GM21360 (cell line): ENCODE data around the gene CLDN6.

Experiments used
- ATAC-seq: cut with Tn5 transposase; IDR thresholded peaks from one replicate; pipeline ENCODE4 v1.9.1; 2021; ENCODE audit warnings: mild to moderate bottlenecking, moderate library complexity; ENCODE audit not compliant: unreplicated experiment

Gene CLDN6

DNA sequence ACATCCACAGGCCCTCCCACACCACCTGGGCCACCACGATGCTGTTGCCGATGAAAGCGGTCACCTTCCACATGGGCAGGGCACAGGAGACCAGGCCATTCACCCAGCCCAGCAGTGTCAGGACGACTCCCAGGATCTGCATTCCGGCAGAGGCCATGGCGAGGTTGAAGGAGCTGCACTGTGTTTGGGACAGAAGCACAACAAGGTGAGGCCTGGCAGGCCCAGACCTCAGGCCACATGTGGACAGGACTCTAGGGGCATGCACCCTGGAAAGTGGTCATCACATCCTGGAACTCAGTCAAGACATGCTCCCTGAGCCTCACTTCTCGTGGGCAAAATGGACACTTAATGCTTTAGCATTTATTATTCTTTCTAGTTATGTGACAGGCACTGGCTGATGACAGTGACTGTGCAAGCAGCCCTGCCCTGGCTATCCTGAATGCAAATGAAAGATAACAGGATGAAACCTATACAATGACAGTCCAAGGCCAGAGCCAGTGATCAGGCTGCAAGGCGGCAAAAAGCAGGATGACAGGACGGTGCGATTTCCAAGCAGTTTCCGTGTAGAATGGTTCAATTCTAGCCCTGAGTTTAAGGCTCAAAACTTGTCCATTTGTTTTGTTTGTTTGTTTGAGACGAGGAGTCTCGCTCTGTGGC is 2.0 kb downstream of the CLDN6 start:
- no peak for ATAC-seq

DNA sequence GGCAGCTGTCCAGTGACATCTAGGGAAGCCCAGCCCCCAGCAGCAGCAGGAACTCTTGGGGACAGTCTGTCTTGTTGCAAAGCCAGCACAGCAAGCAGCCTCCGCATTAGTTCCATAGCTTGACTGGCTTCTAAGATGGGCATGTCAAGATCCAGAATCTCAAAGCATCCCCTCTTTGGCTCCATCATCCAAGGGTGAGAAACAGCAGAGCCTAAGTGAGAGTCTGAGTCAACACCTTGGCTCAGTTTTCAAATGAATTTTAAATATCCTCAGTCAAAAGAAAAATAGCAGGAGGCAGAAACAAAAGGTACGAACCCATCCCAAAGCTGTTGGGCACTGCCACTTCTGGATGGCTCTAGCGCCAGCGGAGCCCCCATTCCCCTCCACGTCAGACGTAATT is 3.0 kb downstream of the CLDN6 start:
- no peak for ATAC-seq

DNA sequence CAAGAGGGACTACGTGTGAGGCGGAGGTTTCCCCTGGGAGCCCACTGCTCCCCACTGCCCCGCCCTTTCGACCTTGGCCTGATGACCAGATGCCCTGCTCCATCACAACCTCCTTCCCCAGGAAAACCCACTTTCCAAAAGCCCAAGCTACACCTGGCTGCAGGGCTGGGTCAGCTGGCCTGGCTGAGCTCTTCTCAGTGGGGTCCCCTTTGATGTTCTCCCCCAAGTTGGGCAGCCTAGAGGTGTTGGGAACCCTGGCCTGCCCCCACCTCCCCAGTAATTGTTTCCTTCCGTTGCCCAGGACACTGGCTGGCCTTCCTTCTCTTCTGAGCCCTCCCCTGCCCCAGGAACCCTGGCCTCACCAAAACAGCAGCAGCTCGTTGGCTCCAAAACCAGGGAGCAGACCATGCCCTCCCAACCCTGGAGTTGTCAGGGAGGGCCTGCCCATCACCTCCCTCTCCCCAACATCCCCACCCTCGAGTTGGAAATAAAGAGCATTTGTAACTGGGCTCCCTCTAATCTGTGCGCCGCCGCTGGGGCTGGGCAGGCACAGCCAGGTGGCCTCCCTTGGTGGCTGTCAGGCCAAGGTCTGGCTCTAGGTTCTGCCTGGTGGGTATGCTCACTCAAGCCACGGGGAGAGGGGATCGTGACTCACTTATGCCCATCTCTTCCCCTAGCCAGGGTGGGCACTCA is 3.8 kb downstream of the CLDN6 start:
- no peak for ATAC-seq

DNA sequence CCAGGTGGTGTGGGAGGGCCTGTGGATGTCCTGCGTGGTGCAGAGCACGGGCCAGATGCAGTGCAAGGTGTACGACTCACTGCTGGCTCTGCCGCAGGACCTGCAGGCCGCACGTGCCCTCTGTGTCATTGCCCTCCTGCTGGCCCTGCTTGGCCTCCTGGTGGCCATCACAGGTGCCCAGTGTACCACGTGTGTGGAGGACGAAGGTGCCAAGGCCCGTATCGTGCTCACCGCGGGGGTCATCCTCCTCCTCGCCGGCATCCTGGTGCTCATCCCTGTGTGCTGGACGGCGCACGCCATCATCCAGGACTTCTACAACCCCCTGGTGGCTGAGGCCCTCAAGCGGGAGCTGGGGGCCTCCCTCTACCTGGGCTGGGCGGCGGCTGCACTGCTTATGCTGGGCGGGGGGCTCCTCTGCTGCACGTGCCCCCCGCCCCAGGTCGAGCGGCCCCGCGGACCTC is 4.5 kb downstream of the CLDN6 start:
- no peak for ATAC-seq

DNA sequence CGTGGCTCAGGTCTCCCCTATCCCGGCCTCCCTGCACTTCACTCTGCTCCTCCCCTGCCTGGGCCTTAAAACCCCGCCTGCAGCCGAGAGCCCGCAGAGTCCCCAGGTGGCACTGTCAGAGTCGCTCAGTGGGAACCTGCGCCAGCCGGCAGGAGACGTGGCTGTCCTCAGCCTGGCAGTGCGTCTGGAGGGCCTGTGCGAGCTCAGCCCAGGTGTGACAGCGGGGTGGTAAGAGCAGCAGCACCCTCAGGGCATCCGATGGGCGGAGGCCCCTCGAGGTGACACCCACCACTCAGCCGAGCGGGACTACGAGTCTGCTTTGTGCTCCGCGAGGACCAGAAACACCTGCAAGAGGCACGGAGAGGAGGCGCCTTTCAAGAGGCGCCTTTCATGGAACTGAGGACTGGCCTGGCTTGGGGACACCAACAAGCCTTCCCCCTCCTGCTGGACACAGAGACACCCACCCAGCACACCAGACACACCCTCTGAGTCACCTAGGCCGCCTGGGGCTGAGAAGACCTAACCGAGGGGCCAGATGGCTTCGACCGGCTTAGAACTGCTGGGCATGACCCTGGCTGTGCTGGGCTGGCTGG is 5.1 kb downstream of the CLDN6 start, which contains the start of gene CLDN9:
Gene CLDN9 (plus strand): TSS at position 96 of the 593 bp plus-strand sequence. CDS start 440 bp downstream, at position 536.
- no peak for ATAC-seq

DNA sequence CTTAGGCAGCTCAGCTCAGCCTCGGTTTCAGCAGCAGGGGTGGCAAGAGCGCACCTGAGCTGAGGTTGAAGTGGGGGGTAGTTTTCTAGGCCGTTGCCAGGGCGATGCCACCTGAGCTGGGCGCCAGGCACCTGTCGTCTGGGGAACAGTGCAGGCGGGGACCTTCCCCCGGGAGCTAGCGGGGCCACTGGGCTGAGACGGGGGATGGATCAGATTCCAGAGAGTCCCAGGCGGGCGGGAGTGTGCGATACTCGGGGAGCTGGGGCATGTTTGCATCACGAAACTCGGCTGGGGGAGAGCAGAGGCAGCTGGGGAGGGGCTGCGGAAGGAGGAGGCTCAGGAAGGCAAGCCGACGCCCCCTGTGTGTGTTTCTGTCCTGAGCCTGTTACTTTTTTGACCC is 5.7 kb downstream of the CLDN6 start:
- no peak for ATAC-seq

DNA sequence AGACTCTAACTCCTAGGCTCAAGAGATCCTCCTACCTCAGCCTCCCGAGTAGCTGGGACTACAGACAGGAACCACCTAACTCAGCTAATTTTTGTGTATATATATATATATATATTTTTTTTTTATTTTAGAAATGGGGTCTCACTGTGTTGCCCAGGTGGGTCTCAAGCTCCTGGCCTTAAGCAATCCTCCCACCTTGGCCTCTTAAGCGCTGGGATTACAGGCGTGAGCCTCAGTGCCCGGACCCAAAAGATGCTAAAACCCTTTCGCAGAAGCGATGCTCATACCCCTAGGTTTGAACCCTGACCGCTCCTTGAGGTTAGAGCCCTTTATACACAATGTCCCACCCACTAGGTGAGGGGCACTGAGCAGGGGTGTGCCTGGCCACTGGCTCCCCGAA is 7.5 kb downstream of the CLDN6 start:
- no peak for ATAC-seq

DNA sequence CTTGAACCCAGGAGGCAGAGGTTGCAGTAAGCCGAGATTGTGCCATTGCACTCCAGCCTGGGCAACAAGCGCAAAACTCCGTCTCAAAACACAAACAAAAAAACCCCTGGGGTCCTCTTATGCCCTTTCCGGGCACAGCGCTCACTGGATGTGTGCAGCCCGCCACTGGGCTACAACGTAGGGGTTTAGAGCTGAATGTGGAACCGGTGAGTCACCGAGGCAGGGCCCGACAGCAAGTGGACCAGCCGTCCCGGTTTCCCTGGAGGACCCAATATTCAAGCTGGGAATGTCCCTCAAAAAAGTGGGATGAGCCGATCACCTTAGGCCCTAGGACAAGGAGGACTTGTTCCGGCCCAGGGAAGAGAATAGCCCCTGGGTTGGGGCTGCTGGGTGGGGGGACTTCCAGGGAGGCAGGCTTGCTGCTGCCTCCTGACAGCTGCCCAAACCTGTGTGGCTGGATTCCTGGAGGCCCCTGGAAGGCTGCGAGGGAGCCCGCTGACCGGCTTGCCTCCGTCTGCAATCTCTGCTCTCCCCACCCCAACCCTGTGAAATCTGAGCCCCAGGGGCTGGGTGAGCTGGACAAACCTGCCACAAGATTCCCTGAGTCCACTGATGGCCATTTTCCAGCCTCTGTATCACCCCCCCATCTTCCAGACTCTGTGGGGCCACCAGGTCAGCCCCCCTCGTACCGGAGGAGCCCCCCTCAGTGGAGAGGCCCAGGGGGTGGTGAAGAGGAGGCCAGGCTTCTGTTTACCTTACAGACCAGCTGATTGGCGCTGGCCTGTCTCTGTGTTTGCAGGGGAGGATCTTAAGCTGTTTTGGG is 8.2 kb downstream of the CLDN6 start:
- ATAC-seq = no peak

DNA sequence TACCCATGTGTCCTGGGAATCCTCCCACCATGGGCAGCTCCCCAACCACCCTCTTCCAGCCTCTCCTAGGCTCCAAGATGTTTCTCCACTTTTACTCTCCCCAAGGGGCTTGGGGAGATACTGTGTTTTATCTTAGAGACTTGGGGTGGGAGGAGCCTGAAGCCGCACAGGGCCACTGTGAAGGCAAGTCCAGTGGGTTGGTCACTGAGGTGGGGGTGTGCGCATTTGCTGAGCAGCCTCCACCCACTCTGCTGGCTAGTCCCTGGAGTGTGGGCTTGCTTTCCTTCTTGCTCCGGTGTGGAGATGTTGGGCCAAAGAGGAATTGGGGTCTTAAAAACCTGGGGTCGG is 9.3 kb downstream of the CLDN6 start:
- ATAC-seq = no peak

DNA sequence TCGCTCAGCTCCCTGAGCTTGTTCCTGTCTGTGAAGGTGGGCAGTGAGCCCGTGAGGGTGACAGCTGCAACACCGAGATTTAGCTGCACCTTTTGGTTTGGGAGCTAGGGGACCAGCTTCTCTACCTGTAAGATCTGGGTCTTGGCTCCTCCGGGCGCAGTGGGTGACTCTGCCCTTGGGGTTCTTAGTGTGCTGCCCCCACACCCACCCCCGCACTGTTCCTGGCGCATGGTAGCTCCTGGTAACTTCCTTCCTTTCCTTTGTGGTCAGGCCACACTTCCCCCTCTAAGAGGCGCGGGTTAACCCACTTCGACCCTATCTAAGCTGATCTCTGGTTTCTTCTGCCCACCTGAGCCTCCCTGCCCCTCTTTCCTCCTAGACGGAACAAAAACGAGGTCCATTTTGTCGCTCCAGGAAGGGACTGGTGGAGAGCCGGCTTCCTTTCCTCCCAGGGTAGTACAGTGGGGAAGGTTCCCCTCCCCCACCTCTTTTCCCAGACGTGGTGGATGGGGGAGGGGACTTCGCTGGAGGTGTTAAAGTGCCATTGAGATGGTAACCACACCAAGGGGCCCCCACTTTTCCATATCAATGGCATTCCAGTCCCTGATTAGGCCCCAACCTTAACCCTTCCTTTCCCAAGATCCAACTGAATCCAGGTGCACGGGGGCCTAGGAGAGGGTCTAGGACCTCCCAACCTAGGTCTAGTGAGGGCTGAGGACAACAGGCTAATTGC is 9.9 kb downstream of the CLDN6 start:
- ATAC-seq = no peak

DNA sequence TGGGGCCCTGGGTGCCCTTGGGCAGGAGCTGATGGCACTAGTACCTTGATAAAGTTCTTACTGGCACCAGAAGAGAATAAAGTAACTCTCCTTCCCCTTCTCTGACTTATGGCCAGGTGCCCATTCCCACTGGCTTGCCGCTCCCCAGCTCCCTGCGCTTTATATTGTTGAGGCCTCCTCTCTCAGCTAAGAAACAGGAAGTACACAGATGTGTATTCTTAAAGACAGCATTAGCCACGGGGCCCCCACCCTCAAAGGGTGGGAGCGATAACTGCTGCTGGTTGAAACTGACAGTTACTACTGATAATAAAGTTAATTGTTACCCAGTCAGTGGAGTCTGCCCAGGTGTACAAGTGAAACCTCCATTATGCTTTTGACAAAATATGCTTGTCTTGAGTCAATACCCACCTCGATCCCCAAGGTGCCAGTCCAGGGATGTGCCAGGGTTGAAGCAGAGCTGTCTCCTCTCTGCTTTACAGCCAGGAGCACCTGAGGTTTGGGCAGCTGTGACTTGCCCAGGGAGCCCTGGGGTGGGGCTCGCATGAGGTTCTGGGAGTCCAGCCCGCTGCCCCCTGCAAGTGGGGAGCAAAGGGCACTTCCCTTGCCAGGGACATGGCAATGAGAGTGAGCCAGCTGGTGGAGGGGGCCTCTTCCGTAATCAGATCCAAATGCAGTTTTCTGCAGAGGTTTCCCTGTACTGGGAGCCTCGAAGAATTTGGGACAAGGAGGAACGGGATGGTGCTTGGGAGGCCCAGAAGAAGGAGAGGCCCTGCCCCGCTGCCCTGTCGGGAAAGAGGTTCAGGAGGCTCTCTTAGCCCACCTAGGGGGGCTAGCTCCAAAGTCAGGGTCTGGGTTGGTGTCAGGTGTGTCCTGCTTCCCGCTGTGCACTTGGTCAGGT is 10.7 kb downstream of the CLDN6 start:
- ATAC-seq = no peak

DNA sequence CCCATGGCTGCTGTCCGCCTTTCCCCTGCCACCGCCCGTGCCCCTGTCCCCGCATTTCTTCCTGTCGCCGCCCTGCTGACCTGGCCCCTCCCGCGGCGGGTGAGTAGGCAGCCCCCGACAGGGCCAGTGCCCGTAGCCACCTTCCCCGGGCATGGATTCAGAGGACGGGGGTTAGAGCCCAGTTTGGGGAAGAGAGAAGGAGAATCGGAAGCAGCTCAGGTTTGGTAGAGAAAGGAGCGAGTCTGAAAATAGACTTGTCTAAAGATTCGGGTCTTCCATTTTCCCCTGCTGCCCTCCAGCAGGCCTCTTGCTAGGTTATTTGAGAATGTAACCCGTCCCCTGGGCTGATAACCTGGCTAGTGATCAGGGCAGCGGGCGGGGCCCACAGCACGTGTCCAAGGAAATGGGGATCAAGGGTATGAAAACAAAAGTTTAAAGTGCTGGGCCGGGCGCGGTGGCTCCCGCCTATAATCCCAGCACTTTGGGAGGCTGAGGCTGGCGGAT is 13.2 kb downstream of the CLDN6 start:
- no peak for ATAC-seq

DNA sequence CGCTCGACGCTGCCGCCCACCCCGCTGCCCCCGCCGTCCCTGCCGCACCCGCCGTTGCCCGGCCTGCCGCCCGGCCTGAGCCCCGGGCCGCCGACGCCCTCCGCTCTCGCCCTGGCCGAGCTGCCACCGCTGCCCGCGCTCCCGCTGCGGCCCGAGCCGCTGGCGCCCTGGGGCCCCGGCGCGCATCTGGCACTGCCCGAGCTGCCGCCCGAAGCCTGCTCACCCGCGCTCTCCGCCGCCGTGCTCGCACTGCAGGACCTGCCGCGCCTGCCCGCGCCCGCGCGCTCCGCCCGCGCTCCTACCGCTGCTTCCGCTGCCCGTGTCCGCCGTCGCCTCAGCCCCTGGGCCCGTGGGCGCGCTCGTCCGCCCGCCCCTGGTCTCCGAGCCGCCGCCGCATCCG is 13.7 kb downstream of the CLDN6 start:
- peak; percentile 8 for ATAC-seq

DNA sequence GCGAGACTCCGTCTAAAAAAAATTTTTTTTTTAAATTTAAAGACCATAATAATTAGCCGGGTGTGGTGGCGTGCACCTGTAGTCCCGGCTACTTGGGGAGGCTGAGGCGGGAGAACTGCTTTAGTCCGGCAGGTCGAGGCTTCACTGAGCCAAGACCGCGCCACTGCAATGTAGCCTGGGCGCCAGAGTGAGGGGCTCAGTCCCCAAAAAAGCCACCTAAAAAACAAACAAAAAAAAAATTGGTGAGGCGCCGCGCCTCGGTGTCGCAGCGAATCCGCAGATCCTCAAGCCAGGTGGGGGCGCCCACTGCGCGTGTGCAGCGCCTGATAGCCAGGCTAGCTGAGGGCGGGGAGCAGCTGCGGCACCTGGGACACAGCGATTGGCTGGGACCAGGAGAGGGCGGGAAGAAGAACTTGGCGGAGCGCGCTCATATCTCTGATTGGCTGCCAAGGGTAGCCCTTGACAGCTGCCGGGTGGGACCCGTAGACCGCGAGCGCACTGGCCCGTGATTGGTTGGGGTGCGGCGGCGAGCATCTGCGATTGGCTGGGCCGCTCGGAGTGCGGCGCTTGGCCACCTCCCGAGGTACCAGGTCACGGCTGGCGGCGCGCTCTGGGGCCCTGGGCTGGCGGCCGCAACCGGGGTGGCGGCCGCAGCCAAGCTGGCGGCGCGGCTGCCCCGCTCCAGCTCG is 14.3 kb downstream of the CLDN6 start:
- ATAC-seq = peak; percentile 91

DNA sequence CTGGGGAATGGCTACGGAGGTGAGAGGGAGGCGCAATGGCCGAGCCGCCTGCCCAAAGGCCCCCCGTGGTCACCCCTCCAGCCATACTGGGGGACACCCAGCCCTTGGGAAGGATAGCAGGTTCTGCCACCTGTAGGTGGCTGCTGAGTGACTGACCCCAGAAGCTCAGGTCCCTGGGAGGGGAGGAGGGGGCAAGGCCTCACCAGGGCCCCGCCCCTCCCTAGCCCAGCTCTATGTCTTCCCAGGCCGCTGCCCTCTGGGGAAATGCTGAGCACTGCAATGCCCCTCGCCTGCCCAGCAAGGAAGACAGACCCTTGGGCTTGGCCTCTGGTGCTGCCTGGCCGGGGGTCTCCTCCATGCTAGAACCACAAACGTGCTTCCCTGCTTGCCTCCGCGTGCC is 16.7 kb downstream of the CLDN6 start:
- ATAC-seq = no peak

DNA sequence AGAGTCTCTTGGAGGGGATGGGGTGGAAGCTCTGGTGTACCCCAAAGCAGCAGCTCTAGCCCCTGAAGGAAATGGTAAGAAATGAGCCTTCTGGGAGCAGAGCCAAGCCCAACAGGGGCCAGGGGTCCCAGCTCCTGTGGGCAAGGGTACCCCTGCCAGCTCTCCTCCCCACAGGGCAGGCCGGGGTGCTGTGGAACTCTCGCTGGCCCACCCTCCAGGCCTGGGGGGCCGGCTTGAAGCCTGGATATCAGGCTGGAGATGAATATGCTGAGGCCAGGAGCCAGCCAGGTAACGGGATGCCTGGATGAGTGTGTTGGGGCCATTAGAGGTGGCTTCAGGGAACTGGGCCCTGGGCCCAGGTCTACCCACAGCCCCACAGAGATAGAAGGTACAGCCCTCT is 17.4 kb downstream of the CLDN6 start:
- ATAC-seq = no peak

DNA sequence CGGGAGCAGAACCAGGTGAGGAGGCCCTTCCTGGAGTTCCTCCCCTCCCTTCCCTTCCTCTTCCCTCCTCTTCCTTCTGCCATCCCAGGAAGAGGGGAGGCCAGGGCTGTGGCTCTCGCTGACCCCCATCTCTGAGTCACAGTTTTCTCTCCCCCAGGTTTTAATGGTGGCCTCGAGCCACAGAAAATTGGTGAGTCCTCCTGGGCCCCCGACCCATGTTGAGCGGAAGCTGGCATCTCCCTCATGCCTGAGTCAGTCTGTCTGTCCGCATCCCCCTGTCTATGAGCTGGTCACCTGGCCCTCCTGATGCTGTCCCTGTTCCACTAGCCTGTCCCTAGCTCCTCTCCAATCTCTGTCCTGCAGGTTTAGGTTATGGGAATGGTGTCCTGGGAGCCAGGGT is 18.1 kb downstream of the CLDN6 start:
- ATAC-seq = no peak

DNA sequence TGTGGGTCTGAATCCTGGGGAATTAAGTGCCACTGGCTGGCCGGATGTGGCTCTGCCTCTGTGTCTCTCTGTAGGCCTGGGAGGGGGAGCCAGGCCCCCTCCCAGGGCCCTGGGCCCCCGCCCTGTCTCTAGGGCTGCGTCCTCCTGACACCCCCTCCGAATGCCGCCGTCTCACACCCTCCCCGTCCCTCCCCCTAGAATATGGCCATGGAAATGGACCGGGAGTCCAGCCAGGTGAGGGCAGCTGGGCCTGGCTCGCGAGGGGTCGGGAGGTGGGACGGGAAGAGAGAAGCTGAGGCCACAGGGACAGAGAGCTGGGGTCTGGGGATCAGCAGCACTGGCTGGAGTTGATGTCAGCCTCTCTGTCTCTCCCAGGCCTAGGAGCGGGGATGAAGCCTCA is 21.7 kb downstream of the CLDN6 start:
- ATAC-seq = no peak
